Stimulated activated memory B cell treated with anti-CD40 and anti-IgM and Interleukin-4, amounts not matched to agents 10 μg/mL and 1 μg/mL and 100 μg/mL, for 72 hours (primary cell): ENCODE results near the gene MPLKIP.
"Not testable (repeated sequence)": the region's sequence is repeated elsewhere in the genome, so short reads cannot be mapped to it uniquely, and the experiment has no call there.

Experiments
- ATAC-seq: fragments of 150-1000 bp; cut with Tn5 transposase; 2 replicates; pipeline ENCODE4 v1.10.0; 2021
- H3K27ac Mint-ChIP-seq: one replicate; pipeline ENCODE4 v1.8.0; 2022; ENCODE audit warnings: mild to moderate bottlenecking, mixed read lengths
- H3K27me3 Mint-ChIP-seq: one replicate; pipeline ENCODE4 v1.8.0; 2022; ENCODE audit warnings: mixed read lengths
- H3K36me3 Mint-ChIP-seq: one replicate; pipeline ENCODE4 v1.8.0; 2022; ENCODE audit warnings: mixed read lengths
- H3K4me1 Mint-ChIP-seq: one replicate; pipeline ENCODE4 v1.8.0; 2022; ENCODE audit warnings: mixed read lengths
- H3K4me3 Mint-ChIP-seq: one replicate; pipeline ENCODE4 v1.8.0; 2022; ENCODE audit warnings: mild to moderate bottlenecking, moderate library complexity, mixed read lengths
- H3K9me3 Mint-ChIP-seq: one replicate; pipeline ENCODE4 v1.8.0; 2022; ENCODE audit warnings: mixed read lengths

The MPLKIP gene

DNA sequence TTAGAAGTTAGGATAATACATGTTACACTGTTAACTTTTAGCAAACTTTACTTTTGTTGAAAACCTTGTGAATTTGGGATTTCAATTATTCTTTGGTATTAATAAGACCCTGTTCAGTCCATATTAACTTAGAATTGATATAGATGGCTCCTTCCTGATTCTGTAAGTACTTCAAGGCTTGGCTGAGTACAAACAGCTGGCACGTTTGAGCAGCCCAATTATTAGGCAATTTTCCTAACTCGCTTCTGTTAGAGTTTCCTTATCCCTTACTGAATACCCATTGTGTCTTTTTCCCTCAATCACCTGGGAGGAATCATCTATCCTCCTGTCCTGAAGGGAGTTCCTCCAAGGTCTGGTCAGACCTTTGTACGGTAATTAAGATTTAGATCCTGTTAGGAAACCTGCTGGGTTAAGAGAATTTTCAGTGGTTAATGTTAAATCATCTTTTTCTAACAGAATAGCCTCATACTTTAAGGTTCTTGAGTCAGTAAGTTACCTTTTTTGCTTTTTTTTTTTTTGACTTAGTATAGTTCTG, 11.2 kb upstream of the MPLKIP start:
- ATAC-seq, H3K4me1 Mint-ChIP-seq, H3K9me3 Mint-ChIP-seq, H3K27ac Mint-ChIP-seq, H3K4me3 Mint-ChIP-seq, H3K36me3 Mint-ChIP-seq: not testable (repeated sequence)
- H3K27me3 Mint-ChIP-seq = peaks cover 10% of the 10 kb centered on the region

- not testable (repeated sequence) for H3K27me3 Mint-ChIP-seq, ATAC-seq, H3K36me3 Mint-ChIP-seq, H3K4me3 Mint-ChIP-seq, H3K4me1 Mint-ChIP-seq, H3K27ac Mint-ChIP-seq, H3K9me3 Mint-ChIP-seq
Measured at GRCh38 chr7:40141916-40142315, 7.5 kb upstream of the MPLKIP start.

- H3K4me1 Mint-ChIP-seq, H3K27ac Mint-ChIP-seq, H3K36me3 Mint-ChIP-seq, H3K9me3 Mint-ChIP-seq, H3K4me3 Mint-ChIP-seq, H3K27me3 Mint-ChIP-seq, ATAC-seq: not testable (repeated sequence)
Measured at GRCh38 chr7:40139891-40140290, 5.5 kb upstream of the MPLKIP start.

- H3K27ac Mint-ChIP-seq = no peak overlapping the region
- no peak overlapping the region for H3K4me3 Mint-ChIP-seq
- H3K4me1 Mint-ChIP-seq = peaks cover 7% of the 10 kb centered on the region
- H3K36me3 Mint-ChIP-seq = no peaks in the 10 kb centered on the region
- no peaks in the 10 kb centered on the region for H3K27me3 Mint-ChIP-seq
- ATAC-seq = no peak
- H3K9me3 Mint-ChIP-seq = no peaks in the 10 kb centered on the region
Measured at GRCh38 chr7:40138973-40139372, 4.6 kb upstream of the MPLKIP start.

GRCh38 chr7:40137563-40137962, 3.1 kb upstream of the MPLKIP start:
- Mint-ChIP-seq H3K27ac (no peak overlapping the region), H3K9me3 (no peaks in the 10 kb centered on the region), H3K4me1 (peaks cover 17% of the 10 kb centered on the region), H3K36me3 (no peaks in the 10 kb centered on the region), H3K4me3 (no peak overlapping the region), H3K27me3 (no peaks in the 10 kb centered on the region)
- no peak for ATAC-seq

GRCh38 chr7:40135317-40135610, 842 bp upstream of the MPLKIP start:
- Mint-ChIP-seq H3K4me1 (peaks cover 31% of the 10 kb centered on the region), H3K9me3 (no peaks in the 10 kb centered on the region), H3K27me3 (no peaks in the 10 kb centered on the region), H3K4me3 (peak overlapping the region; percentile 95), H3K27ac (peak overlapping the region; percentile 94), H3K36me3 (no peaks in the 10 kb centered on the region)
- ATAC-seq = no peak

DNA sequence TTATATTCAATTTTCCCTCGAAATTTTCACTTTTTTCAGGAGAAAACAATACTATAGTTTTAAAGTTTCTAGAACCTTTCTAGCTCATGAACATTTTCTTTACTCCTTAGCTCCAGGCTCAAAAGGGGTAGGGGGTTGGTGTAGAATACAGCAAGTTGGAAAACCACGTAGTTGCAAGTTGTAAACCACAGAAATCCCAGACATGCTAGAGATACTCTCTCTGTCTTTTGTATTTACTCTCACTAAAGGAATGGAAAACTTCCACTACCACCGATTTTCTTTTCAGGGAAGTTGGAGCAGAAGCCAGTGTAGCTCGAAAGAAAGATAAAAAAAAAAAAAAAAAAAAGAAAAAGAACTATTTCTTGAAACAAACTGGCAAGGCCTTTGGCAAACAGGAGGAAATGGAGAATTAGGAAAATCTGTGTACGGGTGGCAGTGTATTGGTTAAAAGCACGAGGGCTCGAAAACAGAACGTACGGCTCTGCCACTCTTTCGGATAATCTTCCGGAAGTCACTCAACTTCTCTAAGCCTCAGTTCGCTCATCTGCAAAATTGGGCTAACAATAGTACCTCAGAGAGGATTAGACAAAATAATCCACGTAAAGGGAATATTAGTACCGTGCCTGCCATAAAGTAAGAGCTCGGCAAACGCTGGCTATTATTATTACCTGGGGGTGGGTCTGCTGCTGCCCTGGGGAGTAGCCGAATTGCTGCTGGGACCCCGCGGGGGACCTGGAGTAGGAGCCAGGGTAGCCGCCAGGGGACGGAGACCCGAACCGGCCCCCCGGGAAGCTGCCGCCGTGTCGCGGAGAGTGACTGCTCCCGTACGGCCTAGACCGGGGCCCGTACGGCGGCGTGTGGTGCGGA, 628 bp downstream of the MPLKIP start:
- peak; percentile 1 for ATAC-seq
- no peaks in the 10 kb centered on the region for H3K36me3 Mint-ChIP-seq

GRCh38 chr7:40122940-40123254, 11.5 kb downstream of the MPLKIP start:
- Mint-ChIP-seq H3K4me3 (no peak overlapping the region), H3K27ac (no peak overlapping the region), H3K4me1 (peaks cover 4% of the 10 kb centered on the region), H3K27me3 (no peaks in the 10 kb centered on the region), H3K9me3 (no peaks in the 10 kb centered on the region), H3K36me3 (peaks cover 5% of the 10 kb centered on the region)
- ATAC-seq = no peak

More for the DNA sequence above, 628 bp downstream of the MPLKIP start:
- peaks cover 40% of the 10 kb centered on the region for H3K4me1 Mint-ChIP-seq
- no peaks in the 10 kb centered on the region for H3K9me3 Mint-ChIP-seq
- no peaks in the 10 kb centered on the region for H3K27me3 Mint-ChIP-seq
- H3K4me3 Mint-ChIP-seq = peak overlapping the region; percentile 95
- H3K27ac Mint-ChIP-seq = peak overlapping the region; percentile 94

DNA sequence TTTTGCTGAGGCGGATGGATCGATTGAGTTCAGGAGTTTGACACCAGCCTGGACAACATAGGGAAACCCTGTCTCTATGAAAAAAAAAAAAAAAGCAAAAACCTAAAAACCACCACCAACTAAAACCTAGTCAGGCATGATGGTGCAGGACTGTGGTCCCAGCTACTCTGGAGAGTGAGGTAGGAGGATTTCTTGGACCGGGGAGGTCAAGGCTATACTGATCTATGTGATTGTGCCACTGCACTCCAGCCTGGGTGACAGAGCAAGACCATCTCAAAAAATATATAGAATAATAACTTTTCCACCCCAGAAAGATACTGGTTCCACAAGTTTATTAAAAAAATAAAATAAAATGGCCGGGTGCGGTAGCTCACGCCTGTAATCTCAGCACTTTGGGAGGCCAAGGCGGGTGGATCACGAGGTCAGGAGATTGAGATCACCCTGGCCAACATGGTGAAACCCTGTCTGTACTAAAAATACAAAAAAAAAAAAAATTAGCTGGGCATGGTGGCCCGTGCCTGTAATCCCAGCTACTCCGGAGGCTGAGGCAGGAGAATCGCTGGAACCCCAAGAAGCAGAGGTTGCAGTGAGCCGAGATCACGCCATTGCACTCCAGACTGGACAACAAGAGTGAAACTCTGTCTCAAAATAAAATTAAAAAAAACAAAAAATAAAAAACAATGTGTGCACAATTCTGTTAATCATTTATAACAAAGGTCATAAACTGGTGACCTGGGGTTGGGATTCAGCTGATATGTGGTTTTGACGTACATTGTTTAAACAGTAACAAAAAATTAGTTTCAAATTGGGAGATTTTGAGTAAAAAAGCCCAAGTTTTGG, 12.1 kb downstream of the MPLKIP start:
- not testable (repeated sequence) for H3K27ac Mint-ChIP-seq, H3K4me3 Mint-ChIP-seq, H3K4me1 Mint-ChIP-seq, H3K36me3 Mint-ChIP-seq, H3K27me3 Mint-ChIP-seq, H3K9me3 Mint-ChIP-seq, ATAC-seq

GRCh38 chr7:40120020-40120419, 14.4 kb downstream of the MPLKIP start:
- no peak for ATAC-seq
- Mint-ChIP-seq H3K4me3 (no peak overlapping the region), H3K9me3 (no peaks in the 10 kb centered on the region), H3K27me3 (no peaks in the 10 kb centered on the region), H3K36me3 (peaks cover 11% of the 10 kb centered on the region), H3K4me1 (no peaks in the 10 kb centered on the region), H3K27ac (no peak overlapping the region)

DNA sequence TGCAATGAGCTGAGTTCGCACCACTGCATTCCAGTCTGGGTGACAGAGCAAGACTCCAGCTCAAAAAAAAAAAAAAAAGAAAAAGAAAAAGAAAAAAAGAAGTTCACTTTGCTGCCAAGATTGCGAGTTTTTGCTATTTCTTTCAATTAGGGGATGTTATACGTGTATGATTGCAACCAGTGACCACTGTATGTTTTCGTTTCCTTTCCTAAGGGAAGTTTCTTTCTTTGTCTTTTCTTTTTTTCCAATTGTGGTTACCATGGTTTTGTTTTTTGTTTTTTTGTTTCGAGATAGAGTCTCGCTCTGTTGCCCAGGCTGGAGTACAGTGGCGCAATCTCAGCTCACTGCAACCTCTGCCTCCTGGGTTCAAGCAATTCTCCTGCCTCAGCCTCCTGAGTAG, 16.2 kb downstream of the MPLKIP start:
- ATAC-seq, H3K4me1 Mint-ChIP-seq, H3K27ac Mint-ChIP-seq, H3K9me3 Mint-ChIP-seq, H3K4me3 Mint-ChIP-seq, H3K27me3 Mint-ChIP-seq, H3K36me3 Mint-ChIP-seq: not testable (repeated sequence)

- H3K27ac Mint-ChIP-seq, H3K9me3 Mint-ChIP-seq, ATAC-seq, H3K4me3 Mint-ChIP-seq, H3K4me1 Mint-ChIP-seq, H3K27me3 Mint-ChIP-seq: not testable (repeated sequence)
- H3K36me3 Mint-ChIP-seq = peaks cover 13% of the 10 kb centered on the region
Measured at GRCh38 chr7:40117199-40117598, 17.2 kb downstream of the MPLKIP start.

DNA sequence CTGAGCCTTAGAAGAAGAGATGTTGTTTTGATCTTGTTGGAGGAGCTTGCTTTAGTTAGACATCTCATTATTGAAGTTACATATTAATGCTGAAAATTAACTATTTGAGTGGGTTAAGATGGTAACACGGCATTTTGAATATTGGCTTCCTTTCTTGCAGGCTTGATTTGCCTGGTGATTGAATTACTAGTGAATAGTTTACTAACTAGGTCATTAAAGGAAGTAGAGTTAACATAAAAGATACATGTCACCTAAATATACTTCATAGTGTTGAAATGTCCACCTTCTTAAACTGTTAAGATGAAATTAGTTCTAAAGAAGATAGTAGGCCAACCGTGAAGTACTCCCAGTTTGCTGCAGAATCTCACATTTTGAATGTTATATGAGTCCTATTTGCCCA, 18.5 kb downstream of the MPLKIP start:
- H3K27ac Mint-ChIP-seq = no peak overlapping the region
- H3K4me1 Mint-ChIP-seq = no peaks in the 10 kb centered on the region
- no peak for ATAC-seq
- no peaks in the 10 kb centered on the region for H3K9me3 Mint-ChIP-seq
- H3K27me3 Mint-ChIP-seq = no peaks in the 10 kb centered on the region
- H3K4me3 Mint-ChIP-seq = no peak overlapping the region
- peaks cover 13% of the 10 kb centered on the region for H3K36me3 Mint-ChIP-seq

DNA sequence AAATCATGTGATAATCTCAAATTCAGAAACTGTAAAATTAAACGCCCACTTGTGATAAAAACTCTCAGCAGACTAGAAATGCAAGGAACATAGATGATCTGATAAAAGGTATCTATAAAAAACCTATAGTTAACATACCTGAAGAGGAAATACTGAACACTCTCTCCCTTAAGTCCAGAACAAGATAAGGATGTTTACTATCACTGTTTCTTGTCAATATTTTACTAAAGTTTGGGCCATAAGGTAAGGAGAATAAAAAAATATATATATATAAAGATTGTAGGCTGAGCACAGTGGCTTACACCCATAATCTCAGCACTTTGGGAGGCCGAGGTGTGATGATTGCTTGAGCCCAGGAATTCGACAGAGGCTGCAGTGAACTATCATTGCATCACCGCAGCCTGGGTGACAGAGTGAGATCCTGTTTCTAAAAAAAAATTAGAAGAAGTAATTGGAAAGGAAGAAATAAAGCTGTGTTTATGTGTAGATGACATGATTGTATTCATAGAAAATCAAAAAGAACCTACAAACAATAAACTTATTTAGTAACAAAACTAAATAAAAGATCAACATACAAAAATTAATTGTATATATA, 28.4 kb downstream of the MPLKIP start:
- Mint-ChIP-seq H3K36me3 (no peaks in the 10 kb centered on the region), H3K9me3 (no peaks in the 10 kb centered on the region), H3K4me1 (no peaks in the 10 kb centered on the region), H3K27me3 (no peaks in the 10 kb centered on the region), H3K4me3 (no peak overlapping the region), H3K27ac (no peak overlapping the region)
- no peak for ATAC-seq

DNA sequence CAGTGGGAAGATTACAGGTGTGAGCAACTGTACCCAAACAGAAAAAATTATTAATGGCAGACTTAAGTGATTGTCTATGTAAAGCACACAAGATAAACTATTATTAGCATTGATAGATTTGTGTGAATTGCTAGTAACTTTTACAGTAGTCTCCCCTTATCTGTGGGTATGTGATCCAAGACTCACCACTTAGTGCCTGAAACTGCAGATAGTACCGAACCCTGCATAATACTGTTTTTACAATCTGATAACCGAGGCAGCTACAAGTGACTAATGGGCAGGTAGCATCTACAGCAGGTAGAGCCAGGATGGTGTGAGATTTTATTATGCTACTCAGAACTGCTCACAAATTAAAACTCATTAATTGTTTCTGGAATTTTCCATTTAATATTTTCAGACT, 31.5 kb downstream of the MPLKIP start:
- H3K4me3 Mint-ChIP-seq = no peak overlapping the region
- no peak for ATAC-seq
- no peaks in the 10 kb centered on the region for H3K9me3 Mint-ChIP-seq
- peaks cover under 1% of the 10 kb centered on the region for H3K36me3 Mint-ChIP-seq
- no peaks in the 10 kb centered on the region for H3K4me1 Mint-ChIP-seq
- no peaks in the 10 kb centered on the region for H3K27me3 Mint-ChIP-seq
- H3K27ac Mint-ChIP-seq = no peak overlapping the region

DNA sequence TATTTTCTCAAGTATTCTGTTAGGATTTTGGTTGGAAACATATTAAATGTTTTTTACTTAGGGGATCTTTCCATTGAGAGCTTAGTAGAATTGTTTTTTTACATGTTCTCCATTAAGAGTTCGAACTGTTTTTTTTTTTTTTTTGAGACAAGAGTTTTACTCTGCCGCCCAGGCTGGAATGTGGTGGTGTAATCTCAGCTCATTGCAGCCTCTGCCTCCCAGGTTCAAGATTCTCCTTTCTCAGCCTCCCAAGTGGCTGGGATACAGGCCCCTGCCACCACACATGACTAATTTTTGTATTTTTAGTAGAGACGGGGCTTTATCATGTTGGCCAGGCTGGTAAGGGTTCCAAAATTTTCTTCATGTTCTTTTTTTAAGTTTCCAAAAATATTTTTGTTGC, 33.2 kb downstream of the MPLKIP start:
- Mint-ChIP-seq H3K36me3 (peaks cover 7% of the 10 kb centered on the region), H3K27me3 (no peaks in the 10 kb centered on the region), H3K9me3 (no peaks in the 10 kb centered on the region), H3K4me3 (no peak overlapping the region), H3K27ac (no peak overlapping the region), H3K4me1 (no peaks in the 10 kb centered on the region)
- no peak for ATAC-seq
